SK-N-MC (cell line): Measurements from ENCODE around the gene GPR25.

Experiments
- EZH2 ChIP-seq: fragments of 200-600 bp; sonication (generic); IDR thresholded peaks from one replicate; pipeline ENCODE4 v1.6.1; 2017; ENCODE audit warnings: antibody characterized with exemption
- POLR2AphosphoS5 ChIP-seq: IDR thresholded peaks from 2 replicates; pipeline ENCODE4 v1.6.1; 2012; ENCODE audit warnings: mild to moderate bottlenecking, low read depth, low read length, borderline replicate concordance

- TF ChIP-seq POLR2AphosphoS5 (no peak), EZH2 (no peak)
These were observed 36.3 kb downstream of the GPR25 start for GRCh38 chr1:200909071-200909470.
